HepG2 (cell line): ENCODE data around the gene PCGF6. TPM values are rescaled to one million over a fixed set of nuclear protein-coding genes. Genes with fewer than 3 reads are reported as not detected.

ENCODE experiments used
- ATF3 ChIP-seq: sonication (generic); formaldehyde crosslinking; IDR thresholded peaks from 2 replicates; pipeline ENCODE4 v1.4.0; 2020; ENCODE audit warnings: missing genetic modification reagents
- BRF2 ChIP-seq: sonication (generic); formaldehyde crosslinking; IDR thresholded peaks from 2 replicates; pipeline ENCODE4 v1.8.1; 2022; ENCODE audit warnings: mild to moderate bottlenecking, missing genetic modification reagents
- CEBPZ ChIP-seq: IDR thresholded peaks from 2 replicates; pipeline ENCODE4 v1.6.1; 2012; ENCODE audit warnings: low read length, improper control_type of control experiment
- CHD2 ChIP-seq: IDR thresholded peaks from 2 replicates; pipeline ENCODE4 v1.6.1; 2011; ENCODE audit warnings: low read depth, low read length, improper control_type of control experiment
- DR1 ChIP-seq: sonication (generic); formaldehyde crosslinking; IDR thresholded peaks from 2 replicates; pipeline ENCODE4 v1.8.0; 2021; ENCODE audit warnings: mild to moderate bottlenecking, missing genetic modification reagents, inconsistent platforms
- FOSL2 ChIP-seq: sonication (generic); formaldehyde crosslinking; IDR thresholded peaks from 2 replicates; pipeline ENCODE4 v1.4.0; 2020; ENCODE audit warnings: missing genetic modification reagents
- FOXA3 ChIP-seq: IDR thresholded peaks from 2 replicates; pipeline ENCODE4 v1.6.1; 2016; ENCODE audit warnings: missing genetic modification reagents, missing compliant biosample characterization
- HES4 ChIP-seq: sonication (generic); formaldehyde crosslinking; IDR thresholded peaks from 2 replicates; pipeline ENCODE4 v1.9.0; 2021; ENCODE audit warnings: mild to moderate bottlenecking, missing genetic modification reagents, borderline replicate concordance
- HNRNPK ChIP-seq: fragments of 200-400 bp; formaldehyde crosslinking; IDR thresholded peaks from 2 replicates; pipeline ENCODE4 v1.6.1; 2018; ENCODE audit warnings: low read length, low read depth, moderate library complexity, mild to moderate bottlenecking; ENCODE audit not compliant: poor library complexity, severe bottlenecking
- KMT2B ChIP-seq: IDR thresholded peaks from 2 replicates; pipeline ENCODE4 v1.6.1; 2016; ENCODE audit warnings: missing genetic modification reagents, missing compliant biosample characterization
- NCOA1 ChIP-seq: sonication (generic); formaldehyde crosslinking; IDR thresholded peaks from 2 replicates; pipeline ENCODE4 v1.9.0; 2021; ENCODE audit warnings: missing genetic modification reagents
- NFE2L2 ChIP-seq: fragments of 150-350 bp; IDR thresholded peaks from 2 replicates; pipeline ENCODE4 v1.6.1; 2014; ENCODE audit warnings: low read length
- NFIC ChIP-seq: IDR thresholded peaks from 2 replicates; pipeline ENCODE4 v1.6.1; 2012; ENCODE audit warnings: mild to moderate bottlenecking, low read length, inconsistent platforms
- NR0B2 ChIP-seq: sonication (generic); formaldehyde crosslinking; IDR thresholded peaks from 2 replicates; pipeline ENCODE4 v1.4.0; 2020; ENCODE audit warnings: mild to moderate bottlenecking, missing genetic modification reagents
- NR1H2 ChIP-seq: sonication (generic); formaldehyde crosslinking; IDR thresholded peaks from 2 replicates; pipeline ENCODE4 v1.8.1; 2022; ENCODE audit warnings: low read depth, missing genetic modification reagents, borderline replicate concordance
- PBX2 ChIP-seq: IDR thresholded peaks from 2 replicates; pipeline ENCODE4 v1.6.1; 2016; ENCODE audit warnings: control low read depth
- POLR2G ChIP-seq: fragments of 200-400 bp; formaldehyde crosslinking; IDR thresholded peaks from 2 replicates; pipeline ENCODE4 v1.6.1; 2018; ENCODE audit warnings: mild to moderate bottlenecking, low read depth, low read length, moderate library complexity
- PREB ChIP-seq: sonication (generic); formaldehyde crosslinking; IDR thresholded peaks from 2 replicates; pipeline ENCODE4 v1.4.0; 2020; ENCODE audit warnings: missing genetic modification reagents
- ZNF138 ChIP-seq: sonication (generic); formaldehyde crosslinking; IDR thresholded peaks from 2 replicates; pipeline ENCODE4 v1.5.0; 2020; ENCODE audit warnings: mild to moderate bottlenecking, low read depth, missing genetic modification reagents
- ZNF326 ChIP-seq: sonication (generic); formaldehyde crosslinking; IDR thresholded peaks from 2 replicates; pipeline ENCODE4 v1.4.0; 2020; ENCODE audit warnings: missing genetic modification reagents, borderline replicate concordance
- ZNF773 ChIP-seq: sonication (generic); formaldehyde crosslinking; IDR thresholded peaks from 2 replicates; pipeline ENCODE4 v1.4.0; 2020; ENCODE audit warnings: missing genetic modification reagents, borderline replicate concordance
- polyA plus RNA-seq, 8 experiments: library from polyadenylated mRNA; depleted of rRNA in 3 of 8; stranded (reverse) in 7 of 8; unstranded in 1 of 8; fragments of >200 nt; fragmentation: Illumina TruSeq in 4 of 8; extraction: Trizol in 4 of 8; gene quantifications; 2 replicates each; pipeline versions ENCODE4 v1.2.1 to v1.2.3, GENCODE V29; 2011 to 2016; ENCODE audit warnings: low read depth in 4 of 8, missing spikeins in 1 of 8, mixed read lengths in 1 of 8; ENCODE audit not compliant: insufficient read depth in 1 of 8
- total RNA-seq, 5 experiments: library from RNA; depleted of rRNA; stranded (reverse); fragments of >200 nt; fragmentation: Illumina TruSeq; extraction: Trizol; gene quantifications; 2 replicates each; pipeline ENCODE4 v1.2.3, GENCODE V29; 2016; ENCODE audit warnings: low read depth in 1 of 5

The PCGF6 gene
- total and polyA plus RNA-seq, 2 of the 13 experiments (the other 11 are each of a cell fraction or from before 2014, with no cell fraction given): 5.2 to 19.4 TPM

GRCh38 chr10:103396067-103396788 is 45.3 kb upstream of the PCGF6 start, which contains the start of the genes ATP5MK and PDCD11 (continued):
- TF ChIP-seq CHD2 (no peak), NR1H2 (no peak), FOXA3 (CRISPR knock-in tag) (peak; percentile 53), POLR2G (peak; percentile 91), FOSL2 (CRISPR knock-in tag) (peak; percentile 8; the same call in 1 of the 2 replicates), NCOA1 (CRISPR knock-in tag) (peak; percentile 85; the same call in 1 of the 2 replicates), PREB (CRISPR knock-in tag) (no peak), BRF2 (CRISPR knock-in tag) (peak; percentile 62; the same call in 1 of the 2 replicates), HES4 (CRISPR knock-in tag) (no peak), ATF3 (CRISPR knock-in tag) (no peak), ZNF773 (CRISPR knock-in tag) (no peak), PBX2 (CRISPR knock-in tag) (no peak), NFIC (no peak), DR1 (CRISPR knock-in tag) (peak; percentile 82), CEBPZ (peak; percentile 55; the same call in 1 of the 2 replicates), NFE2L2 (no peak), HNRNPK (no peak), NR0B2 (CRISPR knock-in tag) (no peak; the same call in 1 of the 2 replicates), ZNF138 (CRISPR knock-in tag) (no peak), ZNF326 (CRISPR knock-in tag) (no peak), KMT2B (CRISPR knock-in tag) (peak; percentile 92)
